Liver (tissue), 9 donors: Measurements from ENCODE around the gene FLNB. TPM values are rescaled to one million over a fixed set of nuclear protein-coding genes. Genes with fewer than 3 reads are reported as not detected.

Source experiments
- DNase-seq: peaks from one replicate; pipeline ENCODE4 v3.0.0-alpha.2; 2017; ENCODE audit warnings: low spot score
- H3K27ac ChIP-seq, 2 donors: one replicate each; pipeline ENCODE4 v1.7.0; 2013; ENCODE audit warnings: inconsistent platforms in 2 of 2, low read length in 2 of 2, control low read depth in 1 of 2, low read depth in 1 of 2, mild to moderate bottlenecking in 1 of 2
- H3K27me3 ChIP-seq, 4 donors: one replicate each; pipeline versions ENCODE4 v1.6.1 to v1.7.0; 2013; ENCODE audit warnings: low read length in 3 of 4, inconsistent platforms in 1 of 4, mild to moderate bottlenecking in 1 of 4, moderate library complexity in 1 of 4; ENCODE audit not compliant: control insufficient read depth in 4 of 4, insufficient read depth in 4 of 4
- H3K36me3 ChIP-seq, 4 donors: one replicate each; pipeline versions ENCODE4 v1.6.1 to v1.7.0; 2013; ENCODE audit warnings: low read length in 3 of 4, mild to moderate bottlenecking in 3 of 4, low read depth in 1 of 4, moderate library complexity in 1 of 4; ENCODE audit not compliant: control insufficient read depth in 4 of 4, insufficient read depth in 3 of 4
- H3K4me1 ChIP-seq, 4 donors: one replicate each; pipeline versions ENCODE4 v1.6.1 to v1.7.0; 2013; ENCODE audit warnings: low read length in 3 of 4, mild to moderate bottlenecking in 3 of 4, moderate library complexity in 1 of 4; ENCODE audit not compliant: control insufficient read depth in 4 of 4, insufficient read depth in 4 of 4
- H3K4me3 ChIP-seq, 3 donors: one replicate each; pipeline versions ENCODE4 v1.6.1 to v1.7.0; 2013; ENCODE audit warnings: low read length in 3 of 3, control low read depth in 1 of 3, low read depth in 1 of 3, mild to moderate bottlenecking in 1 of 3
- H3K9ac ChIP-seq, 2 donors: one replicate each; pipeline ENCODE4 v1.7.0; 2013; ENCODE audit warnings: low read length in 2 of 2, mild to moderate bottlenecking in 2 of 2, moderate library complexity in 2 of 2, control low read depth in 1 of 2, low read depth in 1 of 2
- H3K9me3 ChIP-seq, 4 donors: one replicate each; pipeline versions ENCODE4 v1.6.1 to v1.7.0; 2013; ENCODE audit warnings: low read length in 3 of 4; ENCODE audit not compliant: control insufficient read depth in 4 of 4
- EGR1 ChIP-seq, 2 donors: IDR thresholded peaks; 2 replicates each; pipeline ENCODE4 v1.6.1; 2016 to 2018; ENCODE audit warnings: antibody characterized with exemption in 2 of 2, low read depth in 2 of 2
- FOXA1 ChIP-seq: IDR thresholded peaks from 2 replicates; pipeline ENCODE4 v1.6.1; 2016; ENCODE audit warnings: antibody characterized with exemption
- GABPA ChIP-seq, 2 donors: IDR thresholded peaks in 1 of 2; conservative IDR thresholded peaks in 1 of 2; 2 replicates each; pipeline ENCODE4 v1.6.1; 2016; ENCODE audit warnings: antibody characterized with exemption in 2 of 2, mild to moderate bottlenecking in 1 of 2, moderate library complexity in 1 of 2
- HNF4A ChIP-seq, 2 donors: conservative IDR thresholded peaks; 2 replicates each; pipeline ENCODE4 v1.6.1; 2016; ENCODE audit warnings: antibody characterized with exemption in 2 of 2, mild to moderate bottlenecking in 2 of 2
- JUND ChIP-seq, 2 donors: IDR thresholded peaks; 2 replicates each; pipeline ENCODE4 v1.6.1; 2016; ENCODE audit warnings: antibody characterized with exemption in 2 of 2
- NR2F2 ChIP-seq: IDR thresholded peaks from 2 replicates; pipeline ENCODE4 v1.6.1; 2016; ENCODE audit warnings: antibody characterized with exemption
- RAD21 ChIP-seq, 2 donors: IDR thresholded peaks; 2 replicates each; pipeline ENCODE4 v1.6.1; 2016; ENCODE audit warnings: antibody characterized with exemption in 2 of 2, mild to moderate bottlenecking in 2 of 2
- RXRA ChIP-seq, 2 donors: IDR thresholded peaks; 2 replicates each; pipeline ENCODE4 v1.6.1; 2017 to 2018; ENCODE audit warnings: antibody characterized with exemption in 2 of 2, mild to moderate bottlenecking in 1 of 2
- SP1 ChIP-seq: IDR thresholded peaks from 2 replicates; pipeline ENCODE4 v1.6.1; 2018; ENCODE audit warnings: antibody characterized with exemption, mild to moderate bottlenecking
- TAF1 ChIP-seq: conservative IDR thresholded peaks from 2 replicates; pipeline ENCODE4 v1.6.1; 2016; ENCODE audit warnings: antibody characterized with exemption, mild to moderate bottlenecking
- YY1 ChIP-seq: IDR thresholded peaks from 2 replicates; pipeline ENCODE4 v1.6.1; 2016; ENCODE audit warnings: antibody characterized with exemption, mild to moderate bottlenecking
- WGBS: extraction: QIAGEN DNeasy Blood & Tissue Kit; methylation state at CpG from one replicate; pipeline ENCODE4 v1.1.7; 2013; 5-methylcytosine and 5-hydroxymethylcytosine counted together
- polyA plus RNA-seq, 2 donors: library from polyadenylated mRNA; stranded (reverse) in 1 of 2; unstranded in 1 of 2; fragments of 200-250 nt in 1 of 2; fragments of >200 nt in 1 of 2; fragmentation: Nextera tagmentation in 1 of 2; extraction: Ambion mirVana in 1 of 2; gene quantifications; one replicate each; pipeline versions ENCODE4 v1.2.1 to v1.2.3, GENCODE V29; 2013 to 2015
- total RNA-seq, 2 donors: library from RNA; depleted of rRNA; stranded (reverse); fragments of >200 nt; gene quantifications; one replicate each; pipeline ENCODE4 v1.2.3, GENCODE V29; 2014
- TF ChIP-seq, protein P1 (sequence below): IDR thresholded peaks from 2 replicates; pipeline ENCODE4 v1.6.1; 2016; ENCODE audit warnings: antibody characterized with exemption
- TF ChIP-seq, protein P2 (sequence below): IDR thresholded peaks from 2 replicates; pipeline ENCODE4 v1.6.1; 2016; ENCODE audit warnings: antibody characterized with exemption
- TF ChIP-seq, protein P3 (sequence below): IDR thresholded peaks from 2 replicates; pipeline ENCODE4 v1.6.1; 2016; ENCODE audit warnings: antibody characterized with exemption
- TF ChIP-seq, protein P4 (sequence below): IDR thresholded peaks from 2 replicates; pipeline ENCODE4 v1.6.1; 2016; ENCODE audit warnings: antibody characterized with exemption, mild to moderate bottlenecking
- donor health status: healthy.
- donor health status: healthy.
- donor health status: healthy.
- donor health status: healthy.
- donor health status: healthy.

Gene FLNB
- total and polyA plus RNA-seq, 4 donors: 22.9 to 124 (median 44.3) TPM

DNA sequence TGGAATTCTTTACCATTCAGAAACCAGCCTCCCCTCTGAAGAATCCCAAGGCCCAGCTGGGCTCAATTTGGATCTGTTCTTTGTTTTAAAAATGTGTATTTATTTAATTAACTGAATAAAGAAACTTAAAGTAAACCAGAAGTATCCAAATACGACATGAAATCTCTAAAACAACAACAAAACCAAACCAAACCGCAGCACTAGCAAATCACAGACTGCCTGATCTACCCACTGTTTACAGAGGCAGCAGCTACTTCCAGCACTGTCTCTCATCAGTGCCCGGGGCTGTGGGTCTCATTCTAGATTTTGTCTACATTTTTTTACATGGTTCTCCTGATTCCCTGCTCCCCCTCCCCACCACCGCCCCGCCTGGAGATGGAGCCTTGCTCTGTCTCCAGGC, 2.3 kb downstream of the FLNB start:
- Histone ChIP-seq H3K27ac (peak overlapping the region; percentile 57 to 94), H3K27me3 (no peaks in the 10 kb centered on the region), H3K9ac (peak overlapping the region in 1 of 2 donors; percentile 55), H3K9me3 (no peaks in the 10 kb centered on the region), H3K36me3 (no peaks in the 10 kb centered on the region), H3K4me3 (peak overlapping the region in 2 of 3 donors; percentile 79 to 99), H3K4me1 (peaks cover 9 to 71% (median 43%) of the 10 kb centered on the region in 4 donors)
- DNase-seq: no peak
- 47% methylated on average over 5 of the region's 5 CpGs for WGBS
- TF ChIP-seq SP1: no peak
- TF ChIP-seq, protein P1, sequence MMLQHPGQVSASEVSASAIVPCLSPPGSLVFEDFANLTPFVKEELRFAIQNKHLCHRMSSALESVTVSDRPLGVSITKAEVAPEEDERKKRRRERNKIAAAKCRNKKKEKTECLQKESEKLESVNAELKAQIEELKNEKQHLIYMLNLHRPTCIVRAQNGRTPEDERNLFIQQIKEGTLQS: no peak
- TF ChIP-seq NR2F2: no peak
- no peak for TF ChIP-seq GABPA (IDR thresholded peaks at IDR 0.05 in 1 of 2, conservative IDR thresholded peaks at IDR 0.05 in 1 of 2)
- TF ChIP-seq HNF4A (conservative IDR thresholded peaks at IDR 0.05): no peak
- TF ChIP-seq JUND (IDR thresholded peaks at IDR 0.05): no peak
- TF ChIP-seq, protein P2, sequence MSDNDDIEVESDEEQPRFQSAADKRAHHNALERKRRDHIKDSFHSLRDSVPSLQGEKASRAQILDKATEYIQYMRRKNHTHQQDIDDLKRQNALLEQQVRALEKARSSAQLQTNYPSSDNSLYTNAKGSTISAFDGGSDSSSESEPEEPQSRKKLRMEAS: no peak
- no peak for TF ChIP-seq EGR1 (IDR thresholded peaks at IDR 0.05; ENCODE audit: low read depth in 2 of 2)
- TF ChIP-seq RAD21 (IDR thresholded peaks at IDR 0.05): no peak
- no peak for TF ChIP-seq TAF1

DNA sequence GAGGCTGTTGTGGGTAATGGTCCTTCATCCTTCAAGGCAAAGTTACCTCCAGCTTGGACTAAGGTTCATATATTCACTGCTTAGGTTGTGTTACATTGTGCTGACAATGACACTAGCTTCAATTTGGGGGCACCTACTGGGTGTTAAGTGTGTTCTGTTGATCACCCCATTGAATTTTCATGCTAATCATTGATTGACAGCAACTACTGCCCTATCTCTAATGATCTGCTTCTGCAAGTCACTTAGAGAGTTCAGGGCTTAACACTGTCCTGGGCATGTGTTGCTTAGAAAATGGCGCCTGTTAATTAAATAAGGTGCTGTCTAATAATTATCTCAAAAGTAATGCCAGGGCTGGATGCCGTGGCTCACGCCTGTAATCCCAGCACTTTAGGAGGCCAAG, 3.4 kb downstream of the FLNB start:
- peak overlapping the region; percentile 57 to 94 for H3K27ac ChIP-seq
- peaks cover 10 to 77% (median 44%) of the 10 kb centered on the region in 4 donors for H3K4me1 ChIP-seq
- H3K4me3 ChIP-seq: no peak overlapping the region
- H3K27me3 ChIP-seq: no peaks in the 10 kb centered on the region
- no peak for DNase-seq
- no peaks in the 10 kb centered on the region for H3K36me3 ChIP-seq
- TF ChIP-seq GABPA (IDR thresholded peaks at IDR 0.05 in 1 of 2, conservative IDR thresholded peaks at IDR 0.05 in 1 of 2) (no peak), EGR1 (IDR thresholded peaks at IDR 0.05; ENCODE audit: low read depth in 2 of 2) (no peak), TAF1 (no peak), RXRA (IDR thresholded peaks at IDR 0.05) (no peak), SP1 (no peak), HNF4A (conservative IDR thresholded peaks at IDR 0.05) (no peak), FOXA1 (no peak), JUND (IDR thresholded peaks at IDR 0.05) (no peak), NR2F2 (no peak), YY1 (no peak)
- TF ChIP-seq, protein P3, sequence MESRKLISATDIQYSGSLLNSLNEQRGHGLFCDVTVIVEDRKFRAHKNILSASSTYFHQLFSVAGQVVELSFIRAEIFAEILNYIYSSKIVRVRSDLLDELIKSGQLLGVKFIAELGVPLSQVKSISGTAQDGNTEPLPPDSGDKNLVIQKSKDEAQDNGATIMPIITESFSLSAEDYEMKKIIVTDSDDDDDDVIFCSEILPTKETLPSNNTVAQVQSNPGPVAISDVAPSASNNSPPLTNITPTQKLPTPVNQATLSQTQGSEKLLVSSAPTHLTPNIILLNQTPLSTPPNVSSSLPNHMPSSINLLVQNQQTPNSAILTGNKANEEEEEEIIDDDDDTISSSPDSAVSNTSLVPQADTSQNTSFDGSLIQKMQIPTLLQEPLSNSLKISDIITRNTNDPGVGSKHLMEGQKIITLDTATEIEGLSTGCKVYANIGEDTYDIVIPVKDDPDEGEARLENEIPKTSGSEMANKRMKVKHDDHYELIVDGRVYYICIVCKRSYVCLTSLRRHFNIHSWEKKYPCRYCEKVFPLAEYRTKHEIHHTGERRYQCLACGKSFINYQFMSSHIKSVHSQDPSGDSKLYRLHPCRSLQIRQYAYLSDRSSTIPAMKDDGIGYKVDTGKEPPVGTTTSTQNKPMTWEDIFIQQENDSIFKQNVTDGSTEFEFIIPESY: no peak
- TF ChIP-seq, protein P4, sequence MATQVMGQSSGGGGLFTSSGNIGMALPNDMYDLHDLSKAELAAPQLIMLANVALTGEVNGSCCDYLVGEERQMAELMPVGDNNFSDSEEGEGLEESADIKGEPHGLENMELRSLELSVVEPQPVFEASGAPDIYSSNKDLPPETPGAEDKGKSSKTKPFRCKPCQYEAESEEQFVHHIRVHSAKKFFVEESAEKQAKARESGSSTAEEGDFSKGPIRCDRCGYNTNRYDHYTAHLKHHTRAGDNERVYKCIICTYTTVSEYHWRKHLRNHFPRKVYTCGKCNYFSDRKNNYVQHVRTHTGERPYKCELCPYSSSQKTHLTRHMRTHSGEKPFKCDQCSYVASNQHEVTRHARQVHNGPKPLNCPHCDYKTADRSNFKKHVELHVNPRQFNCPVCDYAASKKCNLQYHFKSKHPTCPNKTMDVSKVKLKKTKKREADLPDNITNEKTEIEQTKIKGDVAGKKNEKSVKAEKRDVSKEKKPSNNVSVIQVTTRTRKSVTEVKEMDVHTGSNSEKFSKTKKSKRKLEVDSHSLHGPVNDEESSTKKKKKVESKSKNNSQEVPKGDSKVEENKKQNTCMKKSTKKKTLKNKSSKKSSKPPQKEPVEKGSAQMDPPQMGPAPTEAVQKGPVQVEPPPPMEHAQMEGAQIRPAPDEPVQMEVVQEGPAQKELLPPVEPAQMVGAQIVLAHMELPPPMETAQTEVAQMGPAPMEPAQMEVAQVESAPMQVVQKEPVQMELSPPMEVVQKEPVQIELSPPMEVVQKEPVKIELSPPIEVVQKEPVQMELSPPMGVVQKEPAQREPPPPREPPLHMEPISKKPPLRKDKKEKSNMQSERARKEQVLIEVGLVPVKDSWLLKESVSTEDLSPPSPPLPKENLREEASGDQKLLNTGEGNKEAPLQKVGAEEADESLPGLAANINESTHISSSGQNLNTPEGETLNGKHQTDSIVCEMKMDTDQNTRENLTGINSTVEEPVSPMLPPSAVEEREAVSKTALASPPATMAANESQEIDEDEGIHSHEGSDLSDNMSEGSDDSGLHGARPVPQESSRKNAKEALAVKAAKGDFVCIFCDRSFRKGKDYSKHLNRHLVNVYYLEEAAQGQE: no peak
- TF ChIP-seq, protein P1: no peak
- H3K9ac ChIP-seq: no peak overlapping the region
- WGBS: 71% methylated on average over 3 of the region's 3 CpGs
- H3K9me3 ChIP-seq: no peaks in the 10 kb centered on the region
